A673 (cell line): ENCODE measurements around the gene S100A5. TPM values are rescaled to one million over a fixed set of nuclear protein-coding genes. Genes with fewer than 3 reads are reported as not detected.

Experiments used
- BruUV-seq: library from RNA; stranded (reverse); fragments of 400-500 nt; replicated peaks from 2 replicates; lab custom pipeline; 2021; lab: Mats Ljungman, UMichigan
- CTCF ChIA-PET: fragments of 300-600 bp; sonication (Branson Sonifier 250); formaldehyde crosslinking; loops from one replicate; lab custom pipeline; 2022; ENCODE audit warnings: antibody characterized with exemption; lab: Charles Lee
- POLR2A ChIA-PET: fragments of 300-600 bp; sonication (Branson Sonifier 250); formaldehyde crosslinking; loops from one replicate; lab custom pipeline; 2022; ENCODE audit warnings: antibody characterized with exemption; ENCODE audit not compliant: low non-redundant PET; lab: Charles Lee
- DNase-seq: peaks from one replicate; pipeline ENCODE4 v3.0.0-alpha.2; 2015; ENCODE audit warnings: low spot score
- H3K27ac ChIP-seq: fragments of 200-600 bp; sonication (generic); 2 replicates; pipeline ENCODE4 v1.5.1; 2016; ENCODE audit warnings: mixed run types, low read depth, mild to moderate bottlenecking, mixed read lengths, antibody characterized with exemption, low read length; ENCODE audit not compliant: poor library complexity, severe bottlenecking
- H3K27me3 ChIP-seq: fragments of 200-600 bp; sonication (generic); replicated peaks from 2 replicates; pipeline ENCODE4 v1.6.1; 2017; ENCODE audit warnings: mixed run types, low read depth, mild to moderate bottlenecking, mixed read lengths, antibody characterized with exemption, low read length; ENCODE audit not compliant: insufficient read depth, poor library complexity
- H3K36me3 ChIP-seq: fragments of 200-600 bp; sonication (generic); 2 replicates; pipeline ENCODE4 v1.6.1; 2016; ENCODE audit warnings: mixed run types, mild to moderate bottlenecking, mixed read lengths, antibody characterized with exemption, low read length; ENCODE audit not compliant: insufficient read depth, poor library complexity, severe bottlenecking
- H3K4me1 ChIP-seq: fragments of 200-600 bp; sonication (generic); 2 replicates; pipeline ENCODE4 v1.6.1; 2017; ENCODE audit warnings: mixed run types, mild to moderate bottlenecking, mixed read lengths, antibody characterized with exemption, low read length; ENCODE audit not compliant: insufficient read depth, poor library complexity, severe bottlenecking
- H3K4me3 ChIP-seq: fragments of 200-600 bp; sonication (generic); 2 replicates; pipeline ENCODE4 v1.5.1; 2016; ENCODE audit warnings: low read depth, mixed run types, mild to moderate bottlenecking, mixed read lengths, low read length; ENCODE audit not compliant: poor library complexity, severe bottlenecking
- H3K9me3 ChIP-seq: fragments of 200-600 bp; sonication (generic); 2 replicates; pipeline ENCODE4 v1.6.1; 2016; ENCODE audit warnings: mixed run types, low read depth, mild to moderate bottlenecking, mixed read lengths, antibody characterized with exemption, low read length; ENCODE audit not compliant: poor library complexity, severe bottlenecking
- EZH2 ChIP-seq: fragments of 200-600 bp; sonication (generic); IDR thresholded peaks from 2 replicates; pipeline ENCODE4 v1.6.1; 2017; ENCODE audit warnings: borderline replicate concordance, low read depth, mild to moderate bottlenecking, mixed read lengths, antibody characterized with exemption, low read length; ENCODE audit not compliant: poor library complexity, severe bottlenecking
- intact Hi-C: fragments of 100-400 bp; cut with micrococcal nuclease; formaldehyde crosslinking; loops from one replicate; pipeline ENCODE4 v1.10.0; 2022; ENCODE audit not compliant: unreplicated experiment
- total RNA-seq: library from RNA; stranded (reverse); gene quantifications from 2 replicates; pipeline ENCODE4 v1.2.3, GENCODE V29; 2021
- TF ChIP-seq, protein P1 (sequence below): fragments of 300-800, 200-600 bp; sonication (generic); conservative IDR thresholded peaks from 2 replicates; pipeline ENCODE4 v1.5.1; 2017; ENCODE audit warnings: low read depth, mild to moderate bottlenecking, antibody characterized with exemption, low read length, moderate library complexity, mixed read lengths

Gene S100A5
- total RNA-seq, 1 experiment from 2014 or later: not detected

DNA sequence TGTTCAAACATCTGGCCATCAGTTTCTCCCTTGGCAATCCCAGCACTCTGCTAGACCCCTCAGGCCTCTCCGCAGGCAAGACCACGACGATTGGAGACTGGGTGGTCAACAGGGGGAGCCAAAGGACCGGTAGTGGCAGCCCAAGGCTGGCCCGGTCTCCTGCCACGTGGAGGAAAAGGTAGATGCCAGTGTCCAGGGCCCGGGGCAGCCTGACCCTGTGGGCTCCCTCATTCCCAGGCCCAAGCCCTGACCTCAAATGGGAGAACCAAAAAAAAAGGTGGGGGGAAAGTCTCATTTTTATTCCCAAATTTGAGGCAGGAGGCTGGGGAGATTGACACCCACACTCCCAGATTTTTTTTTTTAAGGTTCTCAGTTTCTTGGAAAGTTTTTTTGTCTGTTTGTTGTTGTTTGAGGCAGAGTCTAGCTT is 29.7 kb downstream of the S100A5 start:
- peak; percentile 81 for DNase-seq
- ChIA-PET POLR2A (no interaction called here), CTCF (interaction anchor here (0.7 to 1.9 kb wide), 6 partner anchors 10 to 107 kb away, joined by 3 to 7 read pairs (median 4); no protein-coding TSS in a partner anchor)
- BruUV-seq: no TSS peak
- no peaks in the 10 kb centered on the region for H3K27me3 ChIP-seq
- H3K36me3 ChIP-seq: no peaks in the 10 kb centered on the region
- no peaks in the 10 kb centered on the region for H3K4me1 ChIP-seq
- H3K4me3 ChIP-seq: no peak overlapping the region
- H3K27ac ChIP-seq: no peak overlapping the region
- H3K9me3 ChIP-seq: no peaks in the 10 kb centered on the region
- no peak for TF ChIP-seq EZH2
- TF ChIP-seq, protein P1, sequence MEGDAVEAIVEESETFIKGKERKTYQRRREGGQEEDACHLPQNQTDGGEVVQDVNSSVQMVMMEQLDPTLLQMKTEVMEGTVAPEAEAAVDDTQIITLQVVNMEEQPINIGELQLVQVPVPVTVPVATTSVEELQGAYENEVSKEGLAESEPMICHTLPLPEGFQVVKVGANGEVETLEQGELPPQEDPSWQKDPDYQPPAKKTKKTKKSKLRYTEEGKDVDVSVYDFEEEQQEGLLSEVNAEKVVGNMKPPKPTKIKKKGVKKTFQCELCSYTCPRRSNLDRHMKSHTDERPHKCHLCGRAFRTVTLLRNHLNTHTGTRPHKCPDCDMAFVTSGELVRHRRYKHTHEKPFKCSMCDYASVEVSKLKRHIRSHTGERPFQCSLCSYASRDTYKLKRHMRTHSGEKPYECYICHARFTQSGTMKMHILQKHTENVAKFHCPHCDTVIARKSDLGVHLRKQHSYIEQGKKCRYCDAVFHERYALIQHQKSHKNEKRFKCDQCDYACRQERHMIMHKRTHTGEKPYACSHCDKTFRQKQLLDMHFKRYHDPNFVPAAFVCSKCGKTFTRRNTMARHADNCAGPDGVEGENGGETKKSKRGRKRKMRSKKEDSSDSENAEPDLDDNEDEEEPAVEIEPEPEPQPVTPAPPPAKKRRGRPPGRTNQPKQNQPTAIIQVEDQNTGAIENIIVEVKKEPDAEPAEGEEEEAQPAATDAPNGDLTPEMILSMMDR: peak; percentile 95
- intact Hi-C loops: loop anchor here (1.0 to 10.0 kb wide), 6 partner anchors 58 to 474 kb away; partner anchors contain the start of genes ILF2, RAB13, S100A14 and SLC27A3

DNA sequence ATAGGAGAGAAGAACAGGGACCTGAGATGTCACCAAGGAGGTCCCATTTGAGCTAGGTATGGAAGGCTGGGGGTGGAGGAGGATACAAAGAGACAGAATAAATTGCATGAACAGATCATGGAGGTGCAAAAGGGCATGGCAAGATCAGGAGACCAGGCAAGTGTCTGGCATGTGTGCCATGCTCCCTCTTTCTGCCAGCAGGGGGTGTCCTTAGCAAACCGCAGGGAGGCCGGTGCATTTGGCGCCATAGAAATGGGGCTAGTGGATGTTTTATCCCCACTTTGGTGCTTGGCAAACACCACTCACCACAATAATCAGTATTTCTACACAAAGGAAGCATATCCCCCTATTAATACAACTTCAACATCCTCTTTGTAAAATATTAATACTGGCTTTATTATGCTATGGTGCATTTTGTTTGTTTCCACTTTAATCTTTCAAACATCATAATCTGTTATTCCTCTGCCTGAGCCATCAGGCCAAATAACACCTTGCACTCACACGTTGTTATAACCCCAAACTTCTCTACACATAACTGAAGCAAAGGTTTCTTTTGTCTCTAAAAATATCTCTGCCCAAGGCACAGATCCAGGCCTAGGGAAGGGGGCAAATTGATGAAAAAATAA is 30.9 kb downstream of the S100A5 start:
- ChIA-PET CTCF (interaction anchor here (1.4 kb wide), 1 partner anchor 108 kb away, joined by 7 read pairs; no protein-coding TSS in a partner anchor), POLR2A (no interaction called here)
- peak; percentile 76 for DNase-seq

DNA sequence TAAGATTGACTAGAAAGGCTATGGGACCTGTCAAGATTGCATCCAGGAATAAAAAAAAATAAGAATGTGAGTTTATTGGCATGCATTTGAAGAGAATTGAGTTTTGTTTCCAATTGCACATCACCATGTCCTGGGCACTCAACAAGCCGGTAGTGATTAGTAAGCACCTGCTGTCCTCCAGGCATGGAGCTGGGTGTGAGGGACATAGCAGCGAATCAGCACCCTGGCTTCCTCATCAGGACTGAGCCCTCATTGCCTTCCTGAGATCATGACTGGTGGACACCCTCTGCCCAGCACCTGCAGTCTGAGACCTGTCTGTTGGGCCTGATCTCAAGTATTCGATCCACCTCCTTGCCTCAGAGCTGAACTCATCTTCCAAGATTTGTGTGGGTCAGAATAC is 31.7 kb downstream of the S100A5 start:
- no peaks in the 10 kb centered on the region for H3K27me3 ChIP-seq
- H3K9me3 ChIP-seq: no peaks in the 10 kb centered on the region
- CTCF ChIA-PET: no interaction called here
- TF ChIP-seq, protein P1: no peak
- no peak for TF ChIP-seq EZH2
- no peaks in the 10 kb centered on the region for H3K36me3 ChIP-seq
- intact Hi-C loops: no loop called here
- H3K4me3 ChIP-seq: no peak overlapping the region
- DNase-seq: no peak
- H3K4me1 ChIP-seq: no peaks in the 10 kb centered on the region
- BruUV-seq: no TSS peak
- H3K27ac ChIP-seq: no peak overlapping the region
- POLR2A ChIA-PET: no interaction called here

More for the DNA sequence above, 30.9 kb downstream of the S100A5 start:
- H3K4me1 ChIP-seq: no peaks in the 10 kb centered on the region
- BruUV-seq: no TSS peak
- H3K27me3 ChIP-seq: no peaks in the 10 kb centered on the region
- H3K4me3 ChIP-seq: no peak overlapping the region
- H3K27ac ChIP-seq: no peak overlapping the region
- no peaks in the 10 kb centered on the region for H3K9me3 ChIP-seq
- H3K36me3 ChIP-seq: no peaks in the 10 kb centered on the region
- TF ChIP-seq EZH2: no peak
- TF ChIP-seq, protein P1: peak; percentile 80
- intact Hi-C loops: loop anchor here (2.0 to 10.0 kb wide), 5 partner anchors 59 to 475 kb away; partner anchors contain the start of genes ILF2, RAB13, S100A14 and SLC27A3
